Measurements from ENCODE around the gene BBX.

The BBX gene

DNA sequence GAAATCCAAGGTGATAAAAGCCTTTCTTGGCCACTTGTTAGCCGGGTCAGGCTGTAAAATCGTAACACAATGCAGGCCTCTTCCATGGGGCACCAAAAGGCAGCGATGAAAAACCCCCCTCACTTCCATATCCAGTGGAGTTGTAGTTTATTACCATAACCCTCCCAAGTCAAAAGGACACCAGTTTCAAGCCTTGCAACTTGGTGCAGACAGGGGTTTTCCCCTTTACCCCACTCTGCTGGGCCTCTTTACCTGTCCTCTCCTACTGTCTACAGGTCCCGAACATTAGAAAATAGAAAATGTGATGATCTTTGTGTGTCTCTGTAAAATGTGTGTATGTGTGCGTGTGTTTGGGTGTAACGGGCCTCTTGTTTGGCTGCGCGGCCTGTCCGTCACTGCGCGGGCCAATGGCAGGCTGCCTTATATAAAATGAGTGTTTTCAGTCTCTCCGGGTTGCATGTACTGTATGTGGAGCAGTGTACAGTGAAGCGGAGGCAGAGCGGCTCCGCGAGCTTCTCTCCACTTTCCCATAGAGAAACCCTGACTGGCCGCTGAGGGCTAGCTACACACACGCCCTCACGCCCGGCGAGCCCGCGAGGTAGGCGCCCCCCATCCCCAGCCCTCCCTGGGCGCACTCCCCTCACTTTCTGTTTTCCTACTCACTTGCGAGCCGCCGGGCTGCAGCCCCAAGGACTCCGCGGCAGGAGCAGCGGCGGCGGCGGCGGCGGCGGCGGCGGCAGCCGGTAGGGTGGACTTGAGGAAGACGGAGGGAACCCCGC, at the start of gene BBX:
Gene BBX (plus strand): TSS at position 453 of the 779 bp plus-strand sequence. CDS start 187,499 bp downstream, outside the sequence.
- DNase-seq (ENCODE audit: low spot score): peak; percentile 93

GRCh38 chr3:107476462-107476861, 46.3 kb upstream of the BBX start:
- no peak for DNase-seq (ENCODE audit: low spot score)

DNA sequence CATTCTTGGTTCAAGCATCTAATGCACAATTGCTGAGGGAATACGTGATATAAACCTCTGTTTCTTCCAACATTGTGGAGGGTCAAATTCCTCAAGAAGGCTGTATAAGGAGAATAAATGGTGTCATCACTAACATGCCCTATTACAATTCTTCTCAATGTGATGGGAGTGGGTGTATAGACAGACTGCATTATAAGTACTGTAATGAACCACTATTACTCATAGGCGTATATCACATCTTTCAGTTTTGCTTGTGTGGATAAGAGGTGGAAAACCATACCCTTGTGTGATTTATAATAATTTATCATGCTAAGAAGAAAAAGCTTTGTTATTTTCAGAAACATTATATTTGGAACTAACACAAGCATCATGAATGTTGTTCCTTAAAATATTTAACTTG, 35.3 kb upstream of the BBX start:
- no peak for DNase-seq (ENCODE audit: low spot score)

GRCh38 chr3:107488942-107489341, 33.8 kb upstream of the BBX start:
- no peak for DNase-seq (ENCODE audit: low spot score)

GRCh38 chr3:107493134-107493533, 29.6 kb upstream of the BBX start:
- DNase-seq (ENCODE audit: low spot score): no peak

GRCh38 chr3:107496855-107497254, 25.9 kb upstream of the BBX start:
- no peak for DNase-seq (ENCODE audit: low spot score)

DNA sequence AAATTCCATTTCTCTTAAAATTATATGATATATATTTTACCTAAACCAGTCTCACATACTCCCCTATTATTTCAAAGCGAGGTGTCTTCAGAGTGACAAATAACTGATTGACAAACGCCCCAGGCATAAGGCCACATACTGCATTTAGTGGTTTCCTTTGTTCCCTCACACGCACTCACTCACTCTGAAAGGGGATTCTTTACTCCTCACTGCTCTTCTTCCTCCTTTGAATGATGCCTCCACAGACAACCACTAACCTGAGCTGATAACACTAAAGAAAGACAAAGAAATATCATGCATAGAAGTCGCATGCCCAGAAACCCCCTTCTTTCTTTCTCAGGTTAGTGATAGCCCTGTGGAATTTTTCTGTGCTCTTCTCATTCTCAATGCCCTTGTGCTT, 24.1 kb upstream of the BBX start:
- no peak for DNase-seq (ENCODE audit: low spot score)

DNA sequence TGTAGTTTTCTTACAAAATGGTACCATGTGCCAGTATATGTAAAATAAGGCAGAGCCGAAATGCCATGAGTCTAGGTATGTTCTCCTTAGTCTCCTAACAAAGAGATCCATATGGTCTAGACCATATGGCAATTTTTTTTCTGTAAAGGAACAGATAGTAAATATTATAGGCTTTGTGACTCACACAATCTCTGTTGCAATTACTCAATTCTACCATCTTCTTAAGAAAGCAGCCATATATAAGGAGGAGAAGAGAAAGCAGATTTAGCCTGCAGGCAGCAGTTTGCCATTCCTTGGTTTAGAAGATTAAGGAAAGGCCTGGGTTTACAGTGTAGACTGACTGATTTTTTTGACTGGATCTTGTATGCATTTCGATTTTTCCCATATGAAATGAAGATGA, 16.3 kb upstream of the BBX start:
- DNase-seq (ENCODE audit: low spot score): no peak

- DNase-seq (ENCODE audit: low spot score): no peak
These were observed 14.4 kb upstream of the BBX start for GRCh38 chr3:107508331-107508730.

- no peak for DNase-seq (ENCODE audit: low spot score)
These were observed 10.7 kb upstream of the BBX start for GRCh38 chr3:107512108-107512507.

GRCh38 chr3:107514453-107514852, 8.3 kb upstream of the BBX start:
- no peak for DNase-seq (ENCODE audit: low spot score)

- no peak for DNase-seq (ENCODE audit: low spot score)
These were observed 6.3 kb upstream of the BBX start for GRCh38 chr3:107516475-107516874.

- no peak for DNase-seq (ENCODE audit: low spot score)
These were observed 2.2 kb upstream of the BBX start for GRCh38 chr3:107520535-107520934.

- DNase-seq (ENCODE audit: low spot score): peak; percentile 20
These were observed 1.2 kb upstream of the BBX start for GRCh38 chr3:107521469-107522059.

DNA sequence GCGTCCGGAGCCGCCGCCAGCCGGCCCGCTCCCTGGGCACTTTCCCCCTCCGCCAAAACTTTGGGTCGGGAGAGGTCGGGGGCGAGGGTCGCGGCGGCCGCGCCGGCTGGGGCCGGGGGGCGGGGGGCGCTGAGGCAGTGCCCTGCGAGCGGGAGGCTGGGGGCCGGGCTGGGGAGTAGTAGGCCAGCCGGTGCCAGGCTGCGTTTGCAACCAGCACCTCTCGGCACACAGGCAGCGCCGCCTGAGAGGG, 452 bp downstream of the BBX start:
- DNase-seq (ENCODE audit: low spot score): no peak

DNA sequence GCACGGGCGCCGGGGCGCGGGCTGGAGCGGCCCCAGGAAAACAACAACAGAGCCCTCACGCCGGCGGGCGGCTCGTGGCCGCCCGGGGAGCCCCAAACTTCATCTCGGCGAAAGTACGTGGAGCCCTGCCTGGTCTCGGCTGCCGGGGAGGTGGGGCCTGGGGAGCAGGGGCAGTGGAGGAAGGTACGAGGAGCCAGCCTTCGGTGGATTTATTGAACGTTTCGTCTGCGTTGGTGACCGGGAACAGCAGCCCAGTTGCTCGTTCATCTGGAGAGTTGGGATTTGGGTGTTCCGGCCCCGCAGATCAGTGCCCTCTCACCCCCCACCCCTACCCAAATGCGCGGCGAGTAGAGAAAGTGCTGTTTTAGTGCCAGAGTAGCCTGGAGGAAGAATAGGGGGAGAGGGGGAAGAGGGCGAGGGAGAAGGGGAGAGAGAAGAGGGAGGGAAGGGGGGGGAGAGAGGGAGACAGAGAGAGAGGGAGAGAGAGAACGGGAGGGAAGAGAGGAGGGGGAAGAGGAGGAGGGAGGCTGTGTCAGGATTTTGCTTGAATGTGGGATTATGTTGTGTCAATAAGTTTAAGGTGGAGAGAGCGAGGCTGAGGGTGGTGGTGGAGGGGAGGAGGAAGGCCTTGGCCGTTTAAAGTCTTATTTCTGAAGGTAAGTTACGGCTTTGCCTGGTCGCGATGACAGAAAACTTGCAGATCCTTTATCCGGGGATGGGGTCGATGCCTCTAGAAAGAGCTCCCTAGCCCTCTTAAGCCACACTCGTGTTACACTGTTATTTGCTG, 970 bp downstream of the BBX start:
- peak; percentile 58 for DNase-seq (ENCODE audit: low spot score)

GRCh38 chr3:107524326-107524840, 1.6 kb downstream of the BBX start:
- DNase-seq (ENCODE audit: low spot score): peak; percentile 20

GRCh38 chr3:107524841-107525643, 2.3 kb downstream of the BBX start:
- peak; percentile 8 for DNase-seq (ENCODE audit: low spot score)

DNA sequence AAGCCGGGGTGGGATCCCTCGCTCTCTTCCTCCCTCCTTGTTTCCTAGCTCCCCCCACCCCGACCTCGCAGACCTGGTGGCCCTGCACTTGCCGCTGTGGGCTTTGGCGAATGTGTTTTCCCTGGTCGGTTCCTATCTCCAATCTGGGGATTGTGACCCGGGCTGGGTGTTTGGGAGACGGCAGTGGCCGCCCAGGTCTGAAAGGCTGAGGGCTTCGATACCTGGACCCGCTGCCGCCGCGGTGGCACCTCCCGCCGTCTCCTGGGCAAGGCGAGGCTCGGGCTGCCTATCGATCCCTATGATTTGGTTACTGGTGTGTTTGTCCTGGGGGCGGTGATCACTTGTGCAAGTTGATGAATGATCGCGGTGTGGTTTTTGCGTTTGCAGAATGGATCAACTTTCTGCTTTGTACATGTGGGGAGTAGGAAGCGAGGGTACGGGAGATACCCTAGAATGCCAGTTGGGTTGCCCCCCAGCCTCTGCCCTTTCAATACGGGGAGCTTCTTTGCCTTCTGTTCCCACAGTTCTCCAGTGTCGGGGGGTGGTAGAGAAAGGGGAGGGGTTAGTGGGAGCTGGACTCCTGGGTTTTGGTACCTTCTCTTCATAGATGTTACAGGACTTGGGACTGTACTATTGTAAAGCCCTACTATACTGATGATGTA, 3.0 kb downstream of the BBX start:
- DNase-seq (ENCODE audit: low spot score): no peak

DNA sequence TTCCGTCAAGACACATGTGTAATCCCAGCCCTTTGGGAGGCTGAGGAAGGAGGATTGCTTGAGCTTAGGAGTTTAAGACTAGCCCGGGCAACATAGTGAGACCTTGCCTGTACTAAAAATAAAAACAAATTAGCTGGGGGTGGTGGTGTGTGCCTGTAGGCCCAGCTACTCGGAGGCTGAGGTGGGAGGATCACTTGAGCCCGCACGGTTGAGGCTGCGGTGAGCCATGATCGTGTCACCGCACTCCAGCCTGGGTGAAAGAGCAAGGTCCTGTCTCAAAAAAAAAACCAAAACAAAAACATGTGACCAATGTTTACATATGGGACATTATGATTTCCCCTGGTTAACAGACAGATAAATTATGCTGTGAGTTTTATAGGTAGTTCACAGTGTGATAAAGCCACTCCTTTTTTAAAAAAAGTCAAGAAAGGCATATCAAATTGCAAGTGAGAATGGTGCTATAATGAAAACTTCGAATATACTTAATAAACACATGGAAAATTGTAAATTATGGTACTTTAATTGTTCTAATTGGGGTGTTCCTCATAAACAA, 9.2 kb downstream of the BBX start:
- no peak for DNase-seq (ENCODE audit: low spot score)

GRCh38 chr3:107540857-107541256, 18.1 kb downstream of the BBX start:
- no peak for DNase-seq (ENCODE audit: low spot score)
